PFSK-1 (cell line): ENCODE data around the gene C20orf173.

Source experiments
- FOXP2 ChIP-seq: optimal IDR thresholded peaks from 2 replicates; pipeline ENCODE3; 2011; ENCODE audit warnings: borderline replicate concordance, control low read depth, inconsistent platforms; ENCODE audit not compliant: insufficient read depth; ENCODE audit errors: extremely low read length, extremely low read depth
- POLR2AphosphoS5 ChIP-seq: IDR thresholded peaks from 2 replicates; pipeline ENCODE4 v1.6.1; 2012; ENCODE audit warnings: low read depth, mild to moderate bottlenecking, control low read depth, low read length, moderate library complexity
- SIN3A ChIP-seq: IDR thresholded peaks from 2 replicates; pipeline ENCODE4 v1.6.1; 2012; ENCODE audit warnings: mild to moderate bottlenecking, low read length, moderate library complexity, borderline replicate concordance; ENCODE audit not compliant: insufficient read depth
- TAF1 ChIP-seq: IDR thresholded peaks from 2 replicates; pipeline ENCODE4 v1.6.1; 2012; ENCODE audit warnings: low read length, control low read depth, borderline replicate concordance; ENCODE audit not compliant: insufficient read depth
- TF ChIP-seq, protein P1 (sequence below), 2 experiments: IDR thresholded peaks; 2 replicates each; pipeline versions ENCODE4 v1.6.1 to v1.8.0; 2011 to 2012; ENCODE audit warnings: low read depth in 2 of 2, low read length in 2 of 2, control low read depth in 1 of 2, inconsistent platforms in 1 of 2, mild to moderate bottlenecking in 1 of 2, moderate library complexity in 1 of 2; ENCODE audit not compliant: insufficient read depth in 1 of 2

The C20orf173 gene

GRCh38 chr20:35506872-35507638 is 22.4 kb downstream of the C20orf173 start:
- TF ChIP-seq, protein P1, sequence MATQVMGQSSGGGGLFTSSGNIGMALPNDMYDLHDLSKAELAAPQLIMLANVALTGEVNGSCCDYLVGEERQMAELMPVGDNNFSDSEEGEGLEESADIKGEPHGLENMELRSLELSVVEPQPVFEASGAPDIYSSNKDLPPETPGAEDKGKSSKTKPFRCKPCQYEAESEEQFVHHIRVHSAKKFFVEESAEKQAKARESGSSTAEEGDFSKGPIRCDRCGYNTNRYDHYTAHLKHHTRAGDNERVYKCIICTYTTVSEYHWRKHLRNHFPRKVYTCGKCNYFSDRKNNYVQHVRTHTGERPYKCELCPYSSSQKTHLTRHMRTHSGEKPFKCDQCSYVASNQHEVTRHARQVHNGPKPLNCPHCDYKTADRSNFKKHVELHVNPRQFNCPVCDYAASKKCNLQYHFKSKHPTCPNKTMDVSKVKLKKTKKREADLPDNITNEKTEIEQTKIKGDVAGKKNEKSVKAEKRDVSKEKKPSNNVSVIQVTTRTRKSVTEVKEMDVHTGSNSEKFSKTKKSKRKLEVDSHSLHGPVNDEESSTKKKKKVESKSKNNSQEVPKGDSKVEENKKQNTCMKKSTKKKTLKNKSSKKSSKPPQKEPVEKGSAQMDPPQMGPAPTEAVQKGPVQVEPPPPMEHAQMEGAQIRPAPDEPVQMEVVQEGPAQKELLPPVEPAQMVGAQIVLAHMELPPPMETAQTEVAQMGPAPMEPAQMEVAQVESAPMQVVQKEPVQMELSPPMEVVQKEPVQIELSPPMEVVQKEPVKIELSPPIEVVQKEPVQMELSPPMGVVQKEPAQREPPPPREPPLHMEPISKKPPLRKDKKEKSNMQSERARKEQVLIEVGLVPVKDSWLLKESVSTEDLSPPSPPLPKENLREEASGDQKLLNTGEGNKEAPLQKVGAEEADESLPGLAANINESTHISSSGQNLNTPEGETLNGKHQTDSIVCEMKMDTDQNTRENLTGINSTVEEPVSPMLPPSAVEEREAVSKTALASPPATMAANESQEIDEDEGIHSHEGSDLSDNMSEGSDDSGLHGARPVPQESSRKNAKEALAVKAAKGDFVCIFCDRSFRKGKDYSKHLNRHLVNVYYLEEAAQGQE (IDR thresholded peaks at IDR 0.05; ENCODE audit: insufficient read depth in 1 of 2, low read depth in 2 of 2, low read length in 2 of 2), result no peak
- TF ChIP-seq SIN3A (no peak), POLR2AphosphoS5 (no peak), TAF1 (no peak), FOXP2 (no peak)

DNA sequence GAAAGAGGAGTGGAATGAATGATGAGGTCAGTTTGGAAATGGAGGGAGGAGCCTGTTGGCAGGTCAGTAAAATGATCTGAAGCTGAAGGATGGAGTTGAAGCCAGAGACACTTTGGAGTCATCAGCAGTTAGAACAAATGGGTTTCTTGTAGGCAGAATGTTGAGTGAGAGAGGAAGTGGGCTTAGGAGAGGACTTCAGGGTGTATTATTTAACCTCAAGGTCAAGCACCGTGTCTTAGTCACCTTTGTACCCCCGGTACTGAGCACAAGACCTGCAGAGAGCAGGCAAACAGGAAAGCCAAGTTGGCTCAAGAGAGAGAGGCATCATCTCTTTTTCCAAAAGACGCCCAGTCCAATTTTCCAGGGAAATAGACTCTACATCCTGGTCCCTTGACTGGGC is 23.3 kb downstream of the C20orf173 start:
- TF ChIP-seq, protein P1 (IDR thresholded peaks at IDR 0.05; ENCODE audit: insufficient read depth in 1 of 2, low read depth in 2 of 2, low read length in 2 of 2), result no peak
- TF ChIP-seq POLR2AphosphoS5, result no peak
- no peak for TF ChIP-seq FOXP2
- TF ChIP-seq TAF1, result no peak
- TF ChIP-seq SIN3A, result no peak

- TF ChIP-seq FOXP2, result no peak
Measured at GRCh38 chr20:35504751-35505150, 24.7 kb downstream of the C20orf173 start.

DNA sequence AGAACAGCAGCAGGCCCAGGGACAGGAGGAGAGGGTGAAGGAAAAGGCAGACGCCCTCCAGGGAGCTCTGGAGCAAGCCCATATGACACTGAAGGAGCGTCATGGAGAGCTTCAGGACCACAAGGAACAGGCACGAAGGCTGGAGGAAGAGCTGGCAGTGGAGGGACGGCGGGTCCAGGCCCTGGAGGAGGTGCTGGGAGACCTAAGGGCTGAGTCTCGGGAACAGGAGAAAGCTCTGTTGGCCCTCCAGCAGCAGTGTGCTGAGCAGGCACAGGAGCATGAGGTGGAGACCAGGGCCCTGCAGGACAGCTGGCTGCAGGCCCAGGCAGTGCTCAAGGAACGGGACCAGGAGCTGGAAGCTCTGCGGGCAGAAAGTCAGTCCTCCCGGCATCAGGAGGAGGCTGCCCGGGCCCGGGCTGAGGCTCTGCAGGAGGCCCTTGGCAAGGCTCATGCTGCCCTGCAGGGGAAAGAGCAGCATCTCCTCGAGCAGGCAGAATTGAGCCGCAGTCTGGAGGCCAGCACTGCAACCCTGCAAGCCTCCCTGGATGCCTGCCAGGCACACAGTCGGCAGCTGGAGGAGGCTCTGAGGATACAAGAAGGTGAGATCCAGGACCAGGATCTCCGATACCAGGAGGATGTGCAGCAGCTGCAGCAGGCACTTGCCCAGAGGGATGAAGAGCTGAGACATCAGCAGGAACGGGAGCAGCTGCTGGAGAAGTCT is 25.5 kb downstream of the C20orf173 start:
- TF ChIP-seq, protein P1 (IDR thresholded peaks at IDR 0.05; ENCODE audit: insufficient read depth in 1 of 2, low read depth in 2 of 2, low read length in 2 of 2), result no peak
- no peak for TF ChIP-seq TAF1
- no peak for TF ChIP-seq POLR2AphosphoS5
- TF ChIP-seq SIN3A, result no peak
- TF ChIP-seq FOXP2, result no peak

- TF ChIP-seq POLR2AphosphoS5 (no peak), TAF1 (no peak), SIN3A (no peak), FOXP2 (no peak)
- TF ChIP-seq, protein P1 (IDR thresholded peaks at IDR 0.05; ENCODE audit: insufficient read depth in 1 of 2, low read depth in 2 of 2, low read length in 2 of 2), result no peak
Measured at GRCh38 chr20:35503281-35503680, 26.2 kb downstream of the C20orf173 start.
